Liver (tissue), 3 donors: ENCODE data around the gene PCDHB5.

Experiments
- EGR1 ChIP-seq, 2 donors: IDR thresholded peaks; 2 replicates each; pipeline ENCODE4 v1.6.1; 2016 to 2018; ENCODE audit warnings: antibody characterized with exemption in 2 of 2, low read depth in 2 of 2
- JUND ChIP-seq, 2 donors: IDR thresholded peaks; 2 replicates each; pipeline ENCODE4 v1.6.1; 2016; ENCODE audit warnings: antibody characterized with exemption in 2 of 2
- MAX ChIP-seq: IDR thresholded peaks from 2 replicates; pipeline ENCODE4 v1.6.1; 2016; ENCODE audit warnings: antibody characterized with exemption
- RAD21 ChIP-seq, 2 donors: IDR thresholded peaks; 2 replicates each; pipeline ENCODE4 v1.6.1; 2016; ENCODE audit warnings: antibody characterized with exemption in 2 of 2, mild to moderate bottlenecking in 2 of 2
- REST ChIP-seq: IDR thresholded peaks from 2 replicates; pipeline ENCODE4 v1.6.1; 2016; ENCODE audit warnings: antibody characterized with exemption, mild to moderate bottlenecking
- ZBTB33 ChIP-seq: IDR thresholded peaks from 2 replicates; pipeline ENCODE4 v1.6.1; 2016; ENCODE audit warnings: antibody characterized with exemption
- TF ChIP-seq, protein P1 (sequence below): fragments of 150-350 bp; IDR thresholded peaks from 2 replicates; pipeline ENCODE4 v1.5.1; 2017; ENCODE audit warnings: improper control_type of control experiment, low read depth, low read length; ENCODE audit not compliant: missing input control
- TF ChIP-seq, protein P2 (sequence below): IDR thresholded peaks from 2 replicates; pipeline ENCODE4 v1.6.1; 2016; ENCODE audit warnings: antibody characterized with exemption
- donor health status: healthy.
- donor health status: healthy.

DNA sequence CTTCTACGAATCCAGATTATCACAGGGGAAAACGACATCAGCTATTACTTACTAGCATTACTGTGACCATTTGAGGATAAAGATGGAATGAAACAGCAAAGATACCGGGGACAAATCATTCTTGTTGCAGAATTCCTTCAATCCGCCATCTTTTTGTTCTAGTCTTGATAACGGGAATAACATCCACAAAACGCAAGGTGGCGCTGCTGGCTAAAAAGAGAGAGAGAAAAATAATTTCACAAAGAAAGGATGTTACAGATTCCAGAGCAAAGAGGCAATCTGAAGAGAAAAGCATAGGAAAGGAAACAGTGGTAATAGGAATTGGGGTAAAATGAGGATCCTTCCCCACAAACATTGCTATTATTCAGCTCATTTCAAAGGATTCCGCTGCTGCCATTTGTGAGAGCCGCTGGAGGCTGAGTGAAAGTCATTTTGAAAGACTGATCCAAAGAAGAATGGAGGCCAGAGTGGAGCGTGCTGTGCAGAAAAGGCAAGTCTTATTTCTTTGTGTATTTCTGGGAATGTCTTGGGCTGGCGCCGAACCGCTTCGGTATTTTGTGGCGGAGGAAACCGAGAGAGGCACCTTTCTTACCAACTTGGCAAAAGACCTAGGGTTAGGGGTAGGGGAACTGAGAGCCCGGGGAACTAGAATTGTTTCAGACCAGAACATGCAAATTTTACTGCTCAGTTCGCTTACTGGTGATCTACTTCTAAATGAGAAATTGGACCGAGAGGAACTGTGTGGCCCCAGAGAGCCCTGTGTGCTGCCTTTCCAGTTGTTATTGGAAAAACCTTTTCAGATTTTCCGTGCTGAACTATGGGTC lies 37.6 kb downstream of the PCDHB5 start, which contains the start of gene PCDHB7:
- TF ChIP-seq RAD21 (IDR thresholded peaks at IDR 0.05) (peak in 1 of 2 donors; percentile 23), MAX (no peak), REST (no peak), ZBTB33 (no peak), EGR1 (IDR thresholded peaks at IDR 0.05; ENCODE audit: low read depth in 2 of 2) (no peak), JUND (IDR thresholded peaks at IDR 0.05) (no peak)
- TF ChIP-seq, protein P1, sequence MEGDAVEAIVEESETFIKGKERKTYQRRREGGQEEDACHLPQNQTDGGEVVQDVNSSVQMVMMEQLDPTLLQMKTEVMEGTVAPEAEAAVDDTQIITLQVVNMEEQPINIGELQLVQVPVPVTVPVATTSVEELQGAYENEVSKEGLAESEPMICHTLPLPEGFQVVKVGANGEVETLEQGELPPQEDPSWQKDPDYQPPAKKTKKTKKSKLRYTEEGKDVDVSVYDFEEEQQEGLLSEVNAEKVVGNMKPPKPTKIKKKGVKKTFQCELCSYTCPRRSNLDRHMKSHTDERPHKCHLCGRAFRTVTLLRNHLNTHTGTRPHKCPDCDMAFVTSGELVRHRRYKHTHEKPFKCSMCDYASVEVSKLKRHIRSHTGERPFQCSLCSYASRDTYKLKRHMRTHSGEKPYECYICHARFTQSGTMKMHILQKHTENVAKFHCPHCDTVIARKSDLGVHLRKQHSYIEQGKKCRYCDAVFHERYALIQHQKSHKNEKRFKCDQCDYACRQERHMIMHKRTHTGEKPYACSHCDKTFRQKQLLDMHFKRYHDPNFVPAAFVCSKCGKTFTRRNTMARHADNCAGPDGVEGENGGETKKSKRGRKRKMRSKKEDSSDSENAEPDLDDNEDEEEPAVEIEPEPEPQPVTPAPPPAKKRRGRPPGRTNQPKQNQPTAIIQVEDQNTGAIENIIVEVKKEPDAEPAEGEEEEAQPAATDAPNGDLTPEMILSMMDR, result peak; percentile 24
- TF ChIP-seq, protein P2, sequence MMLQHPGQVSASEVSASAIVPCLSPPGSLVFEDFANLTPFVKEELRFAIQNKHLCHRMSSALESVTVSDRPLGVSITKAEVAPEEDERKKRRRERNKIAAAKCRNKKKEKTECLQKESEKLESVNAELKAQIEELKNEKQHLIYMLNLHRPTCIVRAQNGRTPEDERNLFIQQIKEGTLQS, result no peak
